GM12801 (cell line): ENCODE measurements around the gene PLEKHB2.

ENCODE experiments used
- CTCF ChIP-seq: IDR thresholded peaks from one replicate; pipeline ENCODE4 v1.5.1; 2011; ENCODE audit warnings: control low read depth; ENCODE audit not compliant: insufficient read length; ENCODE audit errors: extremely low read depth

The PLEKHB2 gene

GRCh38 chr2:131105950-131106801 is 1.0 kb downstream of the PLEKHB2 start:
- TF ChIP-seq CTCF, result no peak

GRCh38 chr2:131112529-131112928 is 7.4 kb downstream of the PLEKHB2 start:
- TF ChIP-seq CTCF, result no peak

- TF ChIP-seq CTCF, result no peak
These were observed 8.6 kb downstream of the PLEKHB2 start for GRCh38 chr2:131113566-131114227.

- no peak for TF ChIP-seq CTCF
These were observed 10.6 kb downstream of the PLEKHB2 start for GRCh38 chr2:131115752-131116151.

GRCh38 chr2:131120815-131121317 is 15.7 kb downstream of the PLEKHB2 start:
- no peak for TF ChIP-seq CTCF

- TF ChIP-seq CTCF, result no peak
These were observed 16.3 kb downstream of the PLEKHB2 start for GRCh38 chr2:131121464-131121863.

- no peak for TF ChIP-seq CTCF
These were observed 17.4 kb downstream of the PLEKHB2 start for GRCh38 chr2:131122496-131122895.
